Choroid plexus epithelial cell (primary cell): ENCODE data around the gene GNB1.
"Not testable (repeated sequence)": the region's sequence is repeated elsewhere in the genome, so short reads cannot be mapped to it uniquely, and the experiment has no call there.

Source experiments
- DNase-seq: peaks from one replicate; pipeline ENCODE4 v3.0.0-alpha.2; 2010; ENCODE audit warnings: low read depth
- H3K4me3 ChIP-seq: 2 replicates; pipeline ENCODE4 v1.5.1; 2011; ENCODE audit warnings: low read depth, mild to moderate bottlenecking, control low read depth, low read length, moderate library complexity
- TF ChIP-seq, protein P1 (sequence below): conservative IDR thresholded peaks from 2 replicates; pipeline ENCODE4 v1.5.1; 2011; ENCODE audit warnings: low read depth, mild to moderate bottlenecking, control low read depth, inconsistent platforms, low read length, moderate library complexity

GNB1 gene

DNA sequence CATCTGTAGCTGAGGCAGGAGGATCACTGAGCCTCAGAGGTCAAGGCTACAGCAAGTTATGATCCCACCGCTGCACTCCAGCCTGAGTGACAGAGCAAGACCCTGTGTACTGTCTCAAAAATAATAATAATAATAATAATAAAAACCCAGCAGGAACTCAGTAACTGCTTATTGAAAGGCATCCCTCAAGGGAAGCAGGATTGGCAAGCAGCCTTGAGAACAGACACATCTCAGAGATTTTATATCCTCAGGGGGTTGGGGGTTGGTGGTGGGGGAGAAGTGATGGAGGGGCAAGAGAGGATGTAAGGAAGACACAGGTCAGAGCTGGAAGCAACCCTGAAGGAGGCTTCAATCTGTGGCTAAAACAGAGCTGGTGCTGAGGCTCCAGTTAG is 29.6 kb downstream of the GNB1 start:
- no peak for DNase-seq
- TF ChIP-seq, protein P1, sequence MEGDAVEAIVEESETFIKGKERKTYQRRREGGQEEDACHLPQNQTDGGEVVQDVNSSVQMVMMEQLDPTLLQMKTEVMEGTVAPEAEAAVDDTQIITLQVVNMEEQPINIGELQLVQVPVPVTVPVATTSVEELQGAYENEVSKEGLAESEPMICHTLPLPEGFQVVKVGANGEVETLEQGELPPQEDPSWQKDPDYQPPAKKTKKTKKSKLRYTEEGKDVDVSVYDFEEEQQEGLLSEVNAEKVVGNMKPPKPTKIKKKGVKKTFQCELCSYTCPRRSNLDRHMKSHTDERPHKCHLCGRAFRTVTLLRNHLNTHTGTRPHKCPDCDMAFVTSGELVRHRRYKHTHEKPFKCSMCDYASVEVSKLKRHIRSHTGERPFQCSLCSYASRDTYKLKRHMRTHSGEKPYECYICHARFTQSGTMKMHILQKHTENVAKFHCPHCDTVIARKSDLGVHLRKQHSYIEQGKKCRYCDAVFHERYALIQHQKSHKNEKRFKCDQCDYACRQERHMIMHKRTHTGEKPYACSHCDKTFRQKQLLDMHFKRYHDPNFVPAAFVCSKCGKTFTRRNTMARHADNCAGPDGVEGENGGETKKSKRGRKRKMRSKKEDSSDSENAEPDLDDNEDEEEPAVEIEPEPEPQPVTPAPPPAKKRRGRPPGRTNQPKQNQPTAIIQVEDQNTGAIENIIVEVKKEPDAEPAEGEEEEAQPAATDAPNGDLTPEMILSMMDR = no peak
- no peak overlapping the region for H3K4me3 ChIP-seq

- not testable (repeated sequence) for H3K4me3 ChIP-seq, DNase-seq
Observed at GRCh38 chr1:1859970-1860697, 30.8 kb downstream of the GNB1 start.

GRCh38 chr1:1858382-1859086 is 32.4 kb downstream of the GNB1 start:
- no peak overlapping the region for H3K4me3 ChIP-seq
- DNase-seq = peak; percentile 88
- TF ChIP-seq, protein P1 = peak; percentile 71

- H3K4me3 ChIP-seq = no peak overlapping the region
- no peak for DNase-seq
- TF ChIP-seq, protein P1 = no peak
Observed at GRCh38 chr1:1857096-1857703, 33.7 kb downstream of the GNB1 start.

DNA sequence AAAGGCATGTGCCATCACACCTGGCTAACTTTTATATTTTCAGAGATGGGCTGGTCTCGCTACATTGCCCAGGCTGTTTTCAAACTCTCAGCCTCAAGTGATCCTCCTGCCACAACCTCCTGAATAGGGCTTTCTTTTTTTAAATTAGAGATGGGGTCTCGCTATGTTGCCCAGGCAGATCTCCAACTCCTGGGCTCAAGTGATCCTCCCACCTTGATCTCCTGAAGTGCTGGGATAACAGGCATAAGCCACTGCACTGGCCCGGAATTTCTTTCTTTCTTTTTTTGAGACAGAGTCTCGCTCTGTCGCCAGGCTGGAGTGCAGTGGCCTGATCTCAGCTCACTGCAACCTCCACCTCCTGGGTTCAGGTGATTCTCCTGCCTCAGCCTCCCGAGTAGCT is 34.7 kb downstream of the GNB1 start:
- H3K4me3 ChIP-seq, DNase-seq: not testable (repeated sequence)

DNA sequence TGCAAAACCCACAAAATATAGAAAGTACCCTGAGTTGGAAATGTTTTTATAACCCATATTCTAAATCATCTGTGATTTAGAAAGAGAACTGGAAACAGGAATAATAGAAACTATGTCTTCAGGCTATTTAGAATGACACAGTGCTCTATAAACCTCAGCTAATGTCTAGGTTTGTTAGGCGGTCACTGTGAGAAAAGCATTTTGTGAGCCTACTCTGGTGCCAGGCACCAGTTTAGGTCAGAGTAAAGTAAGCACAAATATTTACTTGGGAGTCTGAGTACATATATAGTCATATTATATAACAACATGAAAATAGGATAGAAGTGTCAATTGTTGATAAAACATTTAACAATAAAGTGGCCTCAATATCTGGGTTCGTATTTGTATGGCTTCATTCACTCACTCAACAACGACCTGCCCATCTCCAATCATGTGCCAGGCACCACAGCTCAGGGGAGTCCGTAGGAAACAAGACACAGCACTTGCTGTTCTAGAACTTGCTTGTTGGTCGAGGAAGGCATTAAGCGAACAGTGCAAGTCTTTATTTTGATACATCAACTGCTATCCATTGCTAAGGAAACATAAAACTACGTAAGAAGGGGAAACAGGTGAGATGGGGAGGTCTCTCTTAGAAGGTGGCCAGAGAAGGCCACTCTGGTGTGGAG is 37.2 kb downstream of the GNB1 start:
- DNase-seq = no peak

GRCh38 chr1:1852619-1853414 is 38.1 kb downstream of the GNB1 start:
- H3K4me3 ChIP-seq = no peak overlapping the region
- DNase-seq = no peak
- TF ChIP-seq, protein P1 = no peak

More for the DNA sequence above, 37.2 kb downstream of the GNB1 start:
- no peak overlapping the region for H3K4me3 ChIP-seq
- TF ChIP-seq, protein P1 = no peak
